Naive B cell (primary cell): Measurements from ENCODE around the gene LTBP1. TPM values are rescaled to one million over a fixed set of nuclear protein-coding genes. Genes with fewer than 3 reads are reported as not detected.

Experiments used
- ATAC-seq, 2 donors: fragments of 150-1000 bp; cut with Tn5 transposase; 2 replicates each; pipeline ENCODE4 v1.10.0; 2021; ENCODE audit warnings: low read depth in 2 of 2, mild to moderate bottlenecking in 2 of 2, moderate library complexity in 2 of 2
- DNase-seq: peaks from one replicate; pipeline ENCODE4 v3.0.0; 2022
- H3K27ac Mint-ChIP-seq, 6 donors: one replicate each; pipeline ENCODE4 v1.8.0; 2020 to 2022; ENCODE audit warnings: mild to moderate bottlenecking in 6 of 6, mixed read lengths in 6 of 6, moderate library complexity in 5 of 6, inconsistent platforms in 2 of 6
- H3K27me3 Mint-ChIP-seq, 3 donors: one replicate each; pipeline ENCODE4 v1.8.0; 2021 to 2022; ENCODE audit warnings: mixed read lengths in 3 of 3, mild to moderate bottlenecking in 1 of 3
- H3K36me3 Mint-ChIP-seq, 2 donors: one replicate each; pipeline ENCODE4 v1.8.0; 2020 to 2022; ENCODE audit warnings: mixed read lengths in 2 of 2, inconsistent platforms in 1 of 2, mild to moderate bottlenecking in 1 of 2
- H3K4me1 Mint-ChIP-seq, 3 donors: one replicate each; pipeline ENCODE4 v1.8.0; 2020 to 2022; ENCODE audit warnings: mixed read lengths in 3 of 3, inconsistent platforms in 1 of 3, mild to moderate bottlenecking in 1 of 3, moderate library complexity in 1 of 3
- H3K4me3 Mint-ChIP-seq, 8 donors: one replicate each; pipeline ENCODE4 v1.8.0; 2020 to 2022; ENCODE audit warnings: mild to moderate bottlenecking in 8 of 8, mixed read lengths in 8 of 8, moderate library complexity in 8 of 8, inconsistent platforms in 2 of 8
- H3K9me3 Mint-ChIP-seq, 7 donors: one replicate each; pipeline ENCODE4 v1.8.0; 2020 to 2022; ENCODE audit warnings: mixed read lengths in 7 of 7, mild to moderate bottlenecking in 5 of 7, inconsistent platforms in 2 of 7, moderate library complexity in 1 of 7
- polyA plus RNA-seq, 6 donors: library from polyadenylated mRNA; unstranded; fragments of 300-500 nt; fragmentation: Illumina TruSeq; gene quantifications; one replicate each; pipeline ENCODE4 v1.2.3, GENCODE V29; 2021; ENCODE audit warnings: low read depth in 6 of 6

The LTBP1 gene
- polyA plus RNA-seq, 6 donors from 2014 or later = 0.43 to 2.0 (median 0.92) TPM; not detected in 1

DNA sequence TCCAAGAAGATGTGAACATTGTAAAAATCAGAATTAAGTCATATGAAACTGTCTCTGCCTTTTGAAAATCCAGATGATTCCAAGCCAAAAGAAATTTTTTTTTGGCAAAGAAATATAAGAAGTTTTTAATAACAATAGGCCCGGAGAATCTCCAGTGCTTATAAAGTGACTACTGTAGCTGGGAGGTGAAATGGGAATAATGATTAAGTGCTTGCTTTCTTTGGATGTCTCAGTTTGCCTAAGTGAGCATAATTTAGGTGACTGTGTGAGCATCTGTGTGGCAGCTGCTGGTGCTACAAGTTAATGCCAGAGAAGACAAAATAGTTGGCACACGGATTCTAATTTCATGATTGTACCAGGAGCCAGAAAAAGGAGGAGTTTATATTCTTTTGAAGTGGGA, 185.0 kb downstream of the LTBP1 start:
- H3K9me3 Mint-ChIP-seq = peaks cover 0 to 3% (median 0%) of the 10 kb centered on the region in 7 donors
- H3K27ac Mint-ChIP-seq = no peak overlapping the region
- DNase-seq = no peak
- no peak overlapping the region for H3K4me3 Mint-ChIP-seq
- no peaks in the 10 kb centered on the region for H3K4me1 Mint-ChIP-seq
- peaks cover 6 to 19% (median 12%) of the 10 kb centered on the region in 3 donors for H3K27me3 Mint-ChIP-seq
- no peaks in the 10 kb centered on the region for H3K36me3 Mint-ChIP-seq
- no peak for ATAC-seq

DNA sequence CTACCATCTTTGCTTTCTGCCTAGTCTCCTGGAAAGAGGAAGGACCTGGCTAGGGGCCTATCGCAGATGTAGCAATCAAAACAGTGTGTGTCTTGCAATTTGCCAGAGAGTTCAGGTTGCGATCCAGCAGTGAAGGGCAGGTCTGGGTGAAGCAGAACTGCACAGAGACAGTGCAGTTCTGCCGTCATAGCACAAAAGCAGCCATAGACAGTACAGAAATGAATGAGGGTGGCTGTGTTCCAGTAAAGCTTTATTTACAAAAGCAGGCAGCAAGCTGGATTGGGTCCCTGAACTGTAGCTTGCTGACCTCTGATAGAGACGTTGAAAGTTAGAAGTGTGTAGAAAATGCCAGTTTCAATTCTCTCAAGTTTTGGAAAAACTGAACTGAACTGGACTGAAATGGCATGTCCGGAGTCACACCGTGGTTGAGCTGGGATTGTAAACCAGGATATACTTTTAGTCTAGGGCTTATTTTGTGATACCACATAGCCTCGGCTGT, 186.8 kb downstream of the LTBP1 start:
- no peaks in the 10 kb centered on the region for H3K4me1 Mint-ChIP-seq
- H3K36me3 Mint-ChIP-seq = no peaks in the 10 kb centered on the region
- ATAC-seq (no peak), DNase-seq (no peak)
- H3K4me3 Mint-ChIP-seq = no peak overlapping the region
- peaks cover 0 to 1% (median 0%) of the 10 kb centered on the region in 7 donors for H3K9me3 Mint-ChIP-seq
- peaks cover 6 to 11% (median 9%) of the 10 kb centered on the region in 3 donors for H3K27me3 Mint-ChIP-seq
- no peak overlapping the region for H3K27ac Mint-ChIP-seq

DNA sequence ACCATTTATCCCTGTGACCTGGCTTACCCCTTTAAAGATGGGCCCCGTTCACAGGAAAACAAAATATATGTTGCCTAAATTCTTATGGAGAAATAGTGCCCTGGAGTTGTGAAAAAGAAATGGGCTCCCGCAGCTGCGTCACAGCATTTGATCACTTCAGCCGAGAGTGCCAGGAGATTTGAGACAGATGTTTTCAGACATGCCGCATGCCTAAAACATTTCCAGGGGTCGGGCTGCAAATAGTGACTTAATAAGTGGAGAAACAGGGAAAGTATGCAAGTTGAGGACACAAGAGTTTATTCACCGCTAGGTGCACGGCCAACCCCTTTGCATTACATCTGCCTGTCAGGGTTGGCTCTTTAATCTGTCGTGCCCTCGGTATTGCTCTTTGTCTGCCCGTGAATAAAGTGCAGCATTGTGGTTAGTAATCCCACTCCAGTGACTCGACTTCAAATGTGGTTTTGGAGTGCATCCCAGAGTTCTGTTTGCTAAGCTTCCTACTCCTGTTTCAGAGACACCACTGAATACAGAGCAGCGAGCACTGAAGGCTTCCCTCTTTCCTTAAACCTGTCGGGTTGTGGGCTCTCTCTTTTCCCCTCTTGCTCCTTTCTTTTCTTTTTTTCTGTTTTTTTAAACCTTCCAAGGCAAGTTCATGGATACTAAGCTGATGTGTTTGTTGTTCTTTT, 187.5 kb downstream of the LTBP1 start:
- no peak for DNase-seq
- Mint-ChIP-seq H3K27me3 (peaks cover 1 to 9% (median 6%) of the 10 kb centered on the region in 3 donors), H3K9me3 (peaks cover 0 to 1% (median 0%) of the 10 kb centered on the region in 7 donors), H3K36me3 (no peaks in the 10 kb centered on the region), H3K4me3 (no peak overlapping the region), H3K27ac (peak overlapping the region in 1 of 6 donors; percentile 8), H3K4me1 (no peaks in the 10 kb centered on the region)
- ATAC-seq = no peak

DNA sequence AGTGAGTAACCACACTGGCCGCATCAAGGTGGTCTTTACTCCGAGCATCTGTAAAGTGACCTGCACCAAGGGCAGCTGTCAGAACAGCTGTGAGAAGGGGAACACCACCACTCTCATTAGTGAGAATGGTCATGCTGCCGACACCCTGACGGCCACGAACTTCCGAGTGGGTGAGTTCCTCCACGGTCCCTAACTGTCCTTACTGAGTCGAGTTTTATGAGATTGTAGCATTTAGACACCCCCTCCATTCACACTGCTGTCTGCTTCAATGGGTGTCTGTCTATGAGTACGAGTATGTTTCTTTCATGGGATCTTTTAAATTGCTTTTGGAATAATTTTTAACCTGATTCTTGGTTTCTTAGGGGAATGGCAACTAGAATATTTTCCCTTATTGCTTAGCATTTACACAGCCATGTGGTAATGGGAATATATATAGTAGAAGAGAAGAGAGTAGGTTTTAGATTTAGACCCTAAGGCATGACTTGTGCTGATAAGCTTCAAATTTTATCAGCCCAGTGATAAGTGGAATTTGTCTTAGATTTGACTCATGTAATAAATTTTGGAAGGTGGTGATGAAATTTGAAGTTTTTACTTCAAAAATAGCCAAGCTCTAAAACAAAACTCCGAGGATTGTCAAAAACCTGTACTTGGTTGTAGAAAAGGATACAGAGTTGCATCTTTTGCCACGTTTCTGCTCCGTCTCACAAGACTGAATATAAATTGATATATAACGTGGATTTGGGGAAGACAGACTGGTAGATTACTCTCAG, 188.2 kb downstream of the LTBP1 start:
- Mint-ChIP-seq H3K27ac (peak overlapping the region in 1 of 6 donors; percentile 8), H3K4me1 (no peaks in the 10 kb centered on the region), H3K4me3 (no peak overlapping the region), H3K9me3 (peaks cover 0 to 1% (median 0%) of the 10 kb centered on the region in 7 donors), H3K36me3 (no peaks in the 10 kb centered on the region), H3K27me3 (peaks cover 6 to 9% (median 8%) of the 10 kb centered on the region in 3 donors)
- ATAC-seq (no peak), DNase-seq (no peak)

DNA sequence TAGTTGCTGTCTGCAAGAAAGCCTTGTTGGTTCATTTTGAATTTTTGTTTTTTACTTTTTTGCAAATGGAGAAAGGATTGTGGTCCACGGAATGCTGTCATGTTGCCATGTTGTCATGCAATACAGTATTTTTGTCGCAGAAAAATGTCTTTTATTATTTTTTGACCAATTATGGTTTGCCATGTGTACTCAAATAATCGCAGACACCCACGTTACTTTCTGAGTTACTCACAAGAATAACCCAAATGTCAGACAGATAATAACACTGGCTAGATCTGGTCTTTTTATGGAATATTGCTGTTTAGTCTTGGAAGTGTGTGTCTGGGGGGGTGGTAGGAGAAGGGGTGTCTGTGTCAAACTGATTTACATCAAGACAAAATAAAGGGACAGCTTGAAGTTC, 188.9 kb downstream of the LTBP1 start:
- H3K36me3 Mint-ChIP-seq = no peaks in the 10 kb centered on the region
- peaks cover 5 to 8% (median 6%) of the 10 kb centered on the region in 3 donors for H3K27me3 Mint-ChIP-seq
- no peaks in the 10 kb centered on the region for H3K4me1 Mint-ChIP-seq
- H3K27ac Mint-ChIP-seq = no peak overlapping the region
- peaks cover 0 to 1% (median 0%) of the 10 kb centered on the region in 7 donors for H3K9me3 Mint-ChIP-seq
- no peak overlapping the region for H3K4me3 Mint-ChIP-seq
- no peak for DNase-seq
- ATAC-seq = no peak

DNA sequence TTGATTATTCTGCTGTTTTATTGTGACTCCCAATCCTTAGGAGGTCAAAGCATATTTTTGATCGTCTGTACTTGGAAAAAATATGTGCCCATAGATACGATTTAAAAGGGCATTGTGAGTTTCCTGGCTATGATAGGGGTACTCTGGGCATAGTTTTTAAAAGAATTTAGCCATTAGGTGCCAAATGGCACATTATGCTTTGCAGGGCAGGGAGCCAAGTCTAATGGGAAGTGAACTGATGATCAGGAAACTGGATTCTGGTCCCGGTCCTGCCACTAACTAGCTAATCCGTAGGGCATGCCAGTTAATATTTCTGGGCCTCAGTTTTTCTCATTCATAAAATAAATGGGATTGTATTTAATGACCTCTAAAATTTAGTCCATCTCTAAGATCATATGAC, 189.3 kb downstream of the LTBP1 start:
- Mint-ChIP-seq H3K4me3 (no peak overlapping the region), H3K4me1 (no peaks in the 10 kb centered on the region), H3K27ac (no peak overlapping the region), H3K27me3 (peaks cover 5 to 8% (median 6%) of the 10 kb centered on the region in 3 donors), H3K36me3 (no peaks in the 10 kb centered on the region), H3K9me3 (peaks cover 0 to 1% (median 0%) of the 10 kb centered on the region in 7 donors)
- DNase-seq (no peak), ATAC-seq (no peak)

DNA sequence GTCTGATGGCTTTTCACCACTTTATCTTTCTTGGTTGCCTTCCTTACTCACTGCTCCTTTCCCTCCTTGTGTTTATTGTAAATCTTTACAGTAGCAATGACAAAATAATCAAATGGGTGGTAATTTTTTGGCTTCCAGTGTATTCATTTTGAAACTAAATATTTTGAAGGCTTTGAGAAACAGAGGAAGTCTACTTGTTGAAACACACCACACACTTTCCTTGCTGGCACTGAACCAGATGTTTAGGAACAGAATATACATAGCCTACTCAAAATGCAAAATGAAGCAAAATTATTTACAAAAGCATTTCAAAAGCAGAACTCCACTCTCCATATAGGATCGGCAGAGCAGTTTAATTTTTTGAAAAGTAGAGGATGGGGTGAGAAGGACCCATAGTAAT, 189.8 kb downstream of the LTBP1 start:
- Mint-ChIP-seq H3K27ac (no peak overlapping the region), H3K36me3 (no peaks in the 10 kb centered on the region), H3K9me3 (peaks cover 0 to 1% (median 0%) of the 10 kb centered on the region in 7 donors), H3K27me3 (peaks cover 6 to 9% (median 8%) of the 10 kb centered on the region in 3 donors), H3K4me3 (no peak overlapping the region), H3K4me1 (no peaks in the 10 kb centered on the region)
- ATAC-seq (no peak), DNase-seq (no peak)

DNA sequence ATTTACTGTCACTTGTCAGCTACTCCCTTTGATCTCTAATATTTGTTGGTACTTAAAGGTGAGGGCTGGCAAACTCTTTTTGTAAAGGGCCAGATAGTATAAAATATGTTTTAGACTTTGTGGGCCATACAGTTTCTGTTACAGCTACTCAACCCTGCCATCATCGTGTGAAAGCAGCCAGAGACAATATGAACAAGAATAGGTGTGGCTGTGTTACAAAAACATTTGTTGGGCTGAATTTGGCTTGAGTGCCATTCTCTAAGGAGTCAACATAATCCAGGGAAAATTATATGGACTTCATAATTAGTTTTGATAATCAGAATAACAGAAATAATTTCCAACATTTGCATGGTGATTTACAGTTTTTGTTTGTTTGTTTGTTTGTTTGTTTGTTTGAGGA, 190.6 kb downstream of the LTBP1 start:
- Mint-ChIP-seq H3K4me3 (no peak overlapping the region), H3K4me1 (no peaks in the 10 kb centered on the region), H3K27me3 (peaks cover 8 to 10% (median 9%) of the 10 kb centered on the region in 3 donors), H3K36me3 (no peaks in the 10 kb centered on the region), H3K9me3 (peaks cover 0 to 1% (median 0%) of the 10 kb centered on the region in 7 donors), H3K27ac (no peak overlapping the region)
- no peak for ATAC-seq
- no peak for DNase-seq

DNA sequence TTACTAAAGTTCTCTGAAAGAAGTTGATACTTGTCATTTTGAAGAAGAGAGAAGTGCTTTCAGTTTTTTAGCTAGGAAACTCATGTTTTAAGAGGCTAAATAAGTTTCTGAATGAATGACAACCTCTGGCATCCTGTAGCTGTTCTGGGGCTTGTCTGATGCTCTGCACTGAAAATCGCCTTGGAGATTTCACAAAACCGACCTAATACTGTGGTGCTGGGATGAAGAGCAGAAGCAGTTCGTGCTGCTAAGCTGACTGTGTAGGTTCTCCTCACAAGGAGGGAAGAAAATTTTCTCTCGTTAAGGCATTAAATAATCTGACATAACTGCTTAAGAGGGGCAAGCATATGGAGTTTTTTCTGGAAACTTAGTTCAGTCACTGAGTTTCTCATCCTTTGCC, 193.2 kb downstream of the LTBP1 start:
- ATAC-seq = no peak
- Mint-ChIP-seq H3K9me3 (no peaks in the 10 kb centered on the region), H3K36me3 (no peaks in the 10 kb centered on the region)

DNA sequence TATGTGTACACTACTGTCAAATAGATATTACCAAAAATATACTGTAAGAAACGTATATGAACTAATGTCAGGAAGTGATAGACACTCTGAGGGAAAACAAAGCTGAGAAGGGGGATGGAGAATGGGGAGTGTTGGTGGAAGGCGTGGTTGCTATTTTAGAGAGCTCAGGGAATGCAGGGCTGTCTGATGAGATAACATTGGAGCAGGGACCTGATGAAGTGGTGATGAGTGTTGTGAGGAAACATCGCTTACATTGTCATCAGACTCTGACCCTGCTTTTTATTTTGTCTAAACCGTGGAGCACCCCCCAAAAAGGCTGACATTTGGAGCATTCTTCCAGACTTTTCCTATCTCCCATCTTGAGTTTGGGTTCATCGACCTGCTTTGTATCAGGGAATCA, 194.7 kb downstream of the LTBP1 start:
- Mint-ChIP-seq H3K27me3 (peaks cover 4 to 12% (median 9%) of the 10 kb centered on the region in 3 donors), H3K27ac (no peak overlapping the region), H3K4me3 (no peak overlapping the region), H3K9me3 (peaks cover 0 to 5% (median 2%) of the 10 kb centered on the region in 7 donors), H3K4me1 (no peaks in the 10 kb centered on the region), H3K36me3 (no peaks in the 10 kb centered on the region)
- ATAC-seq (no peak), DNase-seq (no peak)

More for the DNA sequence above, 193.2 kb downstream of the LTBP1 start:
- Mint-ChIP-seq H3K4me1 (no peaks in the 10 kb centered on the region), H3K4me3 (no peak overlapping the region), H3K27ac (no peak overlapping the region), H3K27me3 (peaks cover 6 to 9% (median 8%) of the 10 kb centered on the region in 3 donors)
- no peak for DNase-seq

DNA sequence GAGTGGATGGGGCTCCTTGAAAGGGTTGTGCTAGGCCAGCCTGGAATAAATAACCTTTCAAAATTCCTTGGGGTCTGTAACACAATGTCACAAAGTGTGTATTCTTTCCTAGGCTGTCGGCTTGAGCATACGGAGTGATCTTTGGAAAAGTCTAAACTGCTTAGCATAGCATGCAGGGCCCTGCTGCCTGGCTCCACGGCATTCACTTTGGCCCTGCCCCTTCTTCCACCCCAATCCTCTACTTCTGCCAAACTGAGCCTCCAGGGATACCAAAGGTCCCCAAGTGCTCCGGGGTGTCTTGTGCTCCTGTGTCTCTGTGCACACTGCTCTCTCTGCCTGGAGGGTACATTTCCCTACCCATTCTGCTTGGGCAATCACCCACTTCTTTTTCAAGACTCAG, 196.1 kb downstream of the LTBP1 start:
- Mint-ChIP-seq H3K4me1 (no peaks in the 10 kb centered on the region), H3K4me3 (no peak overlapping the region), H3K9me3 (peaks cover 0 to 7% (median 2%) of the 10 kb centered on the region in 7 donors), H3K27ac (no peak overlapping the region), H3K27me3 (peaks cover 4 to 15% (median 12%) of the 10 kb centered on the region in 3 donors), H3K36me3 (no peaks in the 10 kb centered on the region)
- DNase-seq = no peak
- ATAC-seq = no peak

DNA sequence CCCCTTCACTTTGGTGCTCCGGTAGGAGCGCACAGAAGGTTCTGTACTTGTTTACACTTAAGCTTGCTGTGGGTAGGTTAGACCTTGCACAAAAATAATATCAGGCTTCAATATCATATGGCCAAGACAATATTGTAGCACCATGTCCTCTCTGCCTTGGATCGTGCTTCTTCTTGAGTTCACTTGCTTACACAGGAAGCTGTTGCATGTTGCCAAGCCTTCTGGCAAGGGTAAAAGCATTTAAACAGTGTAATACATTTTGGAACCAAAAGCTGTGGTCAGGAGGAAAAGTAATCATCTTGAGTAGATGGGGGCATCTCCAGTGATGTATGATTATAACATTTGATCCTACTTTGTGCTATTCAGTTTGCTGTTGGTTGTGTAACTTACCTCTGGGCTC, 197.5 kb downstream of the LTBP1 start:
- no peak overlapping the region for H3K4me3 Mint-ChIP-seq
- ATAC-seq (no peak), DNase-seq (no peak)
- H3K9me3 Mint-ChIP-seq = peaks cover 0 to 7% (median 2%) of the 10 kb centered on the region in 7 donors
- H3K27ac Mint-ChIP-seq = no peak overlapping the region
- peaks cover 4 to 21% (median 14%) of the 10 kb centered on the region in 3 donors for H3K27me3 Mint-ChIP-seq
- H3K36me3 Mint-ChIP-seq = no peaks in the 10 kb centered on the region
- no peaks in the 10 kb centered on the region for H3K4me1 Mint-ChIP-seq

DNA sequence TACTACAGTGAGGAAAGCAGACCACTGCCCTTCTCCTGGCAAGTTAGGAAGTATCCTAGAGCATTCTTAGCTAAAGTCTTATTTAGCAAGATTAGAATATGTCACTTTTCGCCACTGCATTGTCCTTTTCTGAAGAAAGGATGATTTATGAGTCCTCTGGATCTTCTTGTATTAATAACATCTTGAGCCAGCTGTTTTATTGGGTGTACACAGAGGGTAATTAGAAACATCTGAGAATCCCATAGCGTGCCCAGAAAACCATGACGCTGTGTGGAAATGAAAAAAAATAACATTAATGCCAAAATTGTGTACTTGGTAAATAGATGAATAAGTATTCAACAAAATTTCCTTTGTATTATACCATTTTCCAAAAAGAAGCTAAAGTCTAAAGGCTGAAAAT, 198.7 kb downstream of the LTBP1 start:
- ATAC-seq (no peak), DNase-seq (no peak)
- H3K4me3 Mint-ChIP-seq = no peak overlapping the region
- H3K27me3 Mint-ChIP-seq = peaks cover 4 to 24% (median 7%) of the 10 kb centered on the region in 3 donors
- no peaks in the 10 kb centered on the region for H3K36me3 Mint-ChIP-seq
- no peak overlapping the region for H3K27ac Mint-ChIP-seq
- H3K4me1 Mint-ChIP-seq = no peaks in the 10 kb centered on the region
- H3K9me3 Mint-ChIP-seq = peaks cover 0 to 7% (median 2%) of the 10 kb centered on the region in 7 donors

DNA sequence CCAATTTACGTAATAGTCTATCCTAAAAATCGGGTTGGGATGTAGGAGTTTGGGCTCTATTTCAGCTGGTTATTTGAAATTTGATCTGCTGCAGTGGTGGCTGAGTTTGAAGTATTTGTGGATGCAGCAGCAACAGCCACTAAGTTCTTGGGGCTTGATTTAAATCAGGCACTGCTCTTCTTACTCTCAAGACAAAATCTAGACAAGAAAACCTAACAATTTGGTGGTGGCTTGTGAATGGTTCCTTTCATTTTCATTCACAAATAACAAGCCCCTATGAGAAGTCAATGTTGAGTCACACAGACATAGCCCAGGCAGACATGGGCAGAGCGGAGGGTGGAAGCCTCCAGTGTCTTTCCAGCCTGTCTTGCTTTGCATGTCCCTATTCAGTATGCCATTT, 199.3 kb downstream of the LTBP1 start:
- H3K27ac Mint-ChIP-seq = no peak overlapping the region
- peaks cover 0 to 7% (median 2%) of the 10 kb centered on the region in 7 donors for H3K9me3 Mint-ChIP-seq
- H3K36me3 Mint-ChIP-seq = no peaks in the 10 kb centered on the region
- DNase-seq (no peak), ATAC-seq (no peak)
- peaks cover 4 to 24% (median 7%) of the 10 kb centered on the region in 3 donors for H3K27me3 Mint-ChIP-seq
- no peak overlapping the region for H3K4me3 Mint-ChIP-seq
- H3K4me1 Mint-ChIP-seq = no peaks in the 10 kb centered on the region
